GM18519 (cell line): ENCODE measurements around the gene FCHO1.
"Not testable (repeated sequence)": the region's sequence is repeated elsewhere in the genome, so short reads cannot be mapped to it uniquely, and the experiment has no call there.

Source experiments
- ATAC-seq: cut with Tn5 transposase; IDR thresholded peaks from one replicate; pipeline ENCODE4 v1.9.1; 2021; ENCODE audit warnings: mild to moderate bottlenecking, moderate library complexity; ENCODE audit not compliant: unreplicated experiment, low FRiP score

Gene FCHO1

GRCh38 chr19:17758515-17758914, 7.2 kb downstream of the FCHO1 start:
- no peak for ATAC-seq

GRCh38 chr19:17761148-17761547, 9.9 kb downstream of the FCHO1 start:
- ATAC-seq: no peak

DNA sequence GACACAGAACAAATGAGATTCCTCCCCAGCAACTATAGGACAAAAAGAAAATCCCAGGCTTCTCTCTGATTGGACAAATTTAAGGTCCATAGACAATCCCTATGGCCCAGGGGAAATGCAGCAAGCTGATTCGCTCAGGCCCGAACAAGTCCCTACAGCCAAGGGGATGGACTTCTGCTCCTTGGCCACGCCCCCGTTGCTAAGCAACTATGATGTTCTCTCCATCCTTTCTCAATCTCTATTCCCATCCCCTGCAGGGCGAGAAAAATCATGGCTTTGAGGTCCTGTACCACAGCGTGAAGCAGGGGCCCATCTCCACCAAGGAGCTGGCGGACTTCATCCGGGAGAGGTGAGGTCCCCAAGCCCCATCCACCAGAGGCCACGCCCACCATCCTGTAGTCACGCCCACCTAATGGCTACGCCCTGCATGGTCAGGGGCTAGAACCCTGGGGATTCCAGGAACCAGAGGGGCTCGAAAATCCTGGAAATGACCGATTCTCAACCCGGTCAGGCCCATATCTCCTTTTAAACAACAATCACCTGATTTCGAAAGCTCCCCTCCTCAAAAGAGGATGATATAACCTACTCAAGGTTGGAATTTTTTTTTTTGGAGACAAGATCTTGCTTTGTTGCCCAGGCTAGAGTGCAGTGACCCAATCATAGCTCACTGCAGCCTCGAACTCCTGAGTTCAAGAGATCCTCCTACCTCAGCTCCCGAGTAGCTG, 11.4 kb downstream of the FCHO1 start:
- ATAC-seq: no peak

GRCh38 chr19:17764348-17764747, 13.1 kb downstream of the FCHO1 start:
- no peak for ATAC-seq

GRCh38 chr19:17765069-17765618, 13.9 kb downstream of the FCHO1 start:
- ATAC-seq: no peak

- no peak for ATAC-seq
These were observed 15.4 kb downstream of the FCHO1 start for GRCh38 chr19:17766543-17767131.

GRCh38 chr19:17767559-17767958, 16.3 kb downstream of the FCHO1 start:
- no peak for ATAC-seq

DNA sequence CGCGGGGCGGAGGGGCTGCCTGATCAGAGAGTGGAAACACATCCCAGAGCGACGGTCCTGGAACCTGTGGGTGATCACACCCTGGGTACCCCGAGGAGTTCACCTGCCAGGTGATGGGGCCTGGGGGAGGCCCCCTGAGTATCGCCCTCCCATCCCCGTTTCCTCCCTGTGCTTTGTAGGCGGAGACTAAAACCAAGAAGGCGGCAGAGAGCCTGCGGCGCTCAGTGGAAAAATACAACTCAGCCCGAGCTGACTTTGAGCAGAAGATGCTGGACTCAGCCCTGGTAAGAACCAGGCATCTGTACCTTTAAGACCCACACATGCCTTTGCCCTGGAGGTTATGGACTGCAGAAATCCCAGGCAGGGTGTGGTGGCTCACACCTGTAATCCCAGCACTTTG, 19.3 kb downstream of the FCHO1 start:
- ATAC-seq: no peak

DNA sequence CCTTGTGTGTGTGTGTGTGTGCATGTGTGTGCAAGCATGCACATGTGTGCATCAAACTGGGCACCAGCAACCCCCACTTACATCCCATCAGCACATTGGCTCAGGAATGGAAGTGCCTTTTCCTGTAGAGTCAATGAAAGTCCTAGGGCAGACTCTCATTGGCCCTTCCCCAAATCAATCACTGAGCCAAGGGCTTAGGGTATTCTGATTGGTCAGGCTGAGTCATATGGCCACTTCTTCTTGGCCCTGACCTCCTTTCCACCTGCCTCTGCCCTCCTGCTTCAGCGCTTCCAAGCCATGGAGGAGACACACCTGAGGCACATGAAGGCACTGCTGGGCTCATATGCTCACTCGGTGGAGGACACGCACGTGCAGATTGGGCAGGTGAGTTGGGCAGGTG, 20.9 kb downstream of the FCHO1 start:
- no peak for ATAC-seq

DNA sequence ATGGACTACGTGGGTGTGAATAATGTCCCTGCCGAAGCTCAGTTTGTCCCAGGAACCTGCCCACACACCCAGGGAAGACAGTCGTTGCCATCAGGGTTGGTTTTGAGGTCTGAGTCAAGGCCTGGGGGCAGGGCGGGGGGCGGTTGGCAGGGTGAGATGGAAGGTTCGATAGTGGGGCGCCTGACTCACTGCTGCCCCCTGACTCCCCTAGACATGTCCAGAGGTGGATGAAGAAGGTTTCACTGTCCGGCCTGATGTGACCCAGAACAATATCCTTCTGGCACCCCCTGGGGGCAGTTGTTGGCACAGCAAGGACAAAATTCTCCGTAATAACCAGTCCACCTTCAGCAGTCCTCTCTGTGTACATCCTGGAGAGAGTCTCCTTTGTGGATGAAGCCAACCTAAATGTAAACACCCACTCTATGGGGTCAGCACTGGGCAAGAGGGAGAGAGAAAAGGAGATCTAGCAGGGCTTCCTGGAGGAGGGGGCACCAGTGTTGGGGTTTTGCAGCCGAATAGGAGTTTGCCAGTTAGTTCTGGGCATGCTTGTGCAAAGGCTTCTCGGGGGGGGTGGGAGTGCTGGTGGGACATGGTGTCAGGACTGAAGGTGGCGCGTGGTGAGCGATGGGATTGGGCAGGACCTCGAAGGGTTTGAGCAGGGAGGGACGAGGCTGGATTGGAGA, 24.1 kb downstream of the FCHO1 start:
- ATAC-seq: no peak

GRCh38 chr19:17775991-17776803, 24.9 kb downstream of the FCHO1 start:
- peak; percentile 41 for ATAC-seq

- not testable (repeated sequence) for ATAC-seq
These were observed 26.6 kb downstream of the FCHO1 start for GRCh38 chr19:17777840-17778239.

GRCh38 chr19:17778251-17778967, 27.1 kb downstream of the FCHO1 start:
- no peak for ATAC-seq

DNA sequence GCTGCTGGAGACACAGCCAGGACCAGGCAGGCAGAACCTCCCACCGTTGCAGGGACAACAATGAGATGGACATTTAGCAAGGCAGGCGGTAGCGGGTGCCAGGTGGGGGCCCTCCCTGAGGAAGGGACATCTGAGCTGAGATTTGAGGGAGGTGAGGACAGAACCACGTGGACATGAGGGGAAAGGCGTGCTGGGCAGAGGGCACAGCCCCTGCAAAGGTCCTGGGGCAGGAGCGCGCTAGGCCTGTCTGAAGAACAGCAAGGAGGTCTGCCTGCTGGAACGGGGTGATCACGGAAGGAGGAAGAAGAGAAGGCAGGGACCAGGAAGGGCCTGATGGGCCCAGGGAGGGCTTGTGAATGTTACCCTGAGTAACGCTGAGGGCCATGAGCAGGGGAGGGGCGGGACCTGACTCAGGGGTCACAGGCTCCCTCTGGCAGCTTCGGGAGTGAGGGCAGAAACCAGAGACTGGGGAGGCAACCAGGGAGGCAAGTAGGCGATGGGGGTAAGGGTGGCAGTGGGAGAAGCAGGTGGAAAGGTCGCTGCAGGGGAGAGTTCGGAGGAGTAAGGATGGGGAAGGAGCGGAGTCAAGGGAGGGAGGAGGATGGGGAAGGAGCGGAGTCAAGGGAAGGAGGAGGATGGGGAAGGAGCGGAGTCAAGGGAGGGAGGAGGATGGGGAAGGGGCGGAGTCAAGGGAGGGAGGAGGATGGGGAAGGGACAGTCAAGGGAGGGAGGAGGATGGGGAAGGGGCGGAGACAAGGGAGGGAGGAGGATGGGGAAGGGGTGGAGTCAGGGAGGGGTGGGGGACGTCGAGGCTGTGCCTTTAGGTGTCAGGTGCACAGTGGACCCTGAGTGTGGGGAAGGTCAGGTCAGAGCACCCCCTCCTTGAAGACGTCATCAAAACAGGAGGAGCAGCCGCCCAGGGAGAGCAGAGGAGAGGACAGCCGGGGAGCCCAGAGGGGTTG, 28.0 kb downstream of the FCHO1 start:
- no peak for ATAC-seq

DNA sequence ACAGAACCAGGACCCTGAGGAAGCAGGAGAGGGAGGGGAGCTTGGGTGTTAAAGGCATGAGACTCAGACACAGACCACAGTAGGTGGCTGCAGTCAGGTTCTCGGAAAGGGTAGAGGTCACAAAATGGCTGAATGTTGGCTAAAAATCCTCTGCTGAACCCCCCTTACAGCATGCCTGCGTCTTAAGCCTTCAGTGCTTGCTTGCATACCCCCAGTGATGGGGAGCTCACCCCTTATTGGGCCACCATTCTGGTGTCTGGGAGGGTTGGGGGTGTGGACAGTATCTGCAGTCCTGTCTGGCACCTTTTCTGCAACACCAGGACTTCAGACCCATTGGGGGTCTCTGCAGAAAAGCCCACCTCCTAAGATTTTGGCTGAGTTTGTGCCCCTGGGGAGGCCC, 29.5 kb downstream of the FCHO1 start:
- ATAC-seq: no peak

DNA sequence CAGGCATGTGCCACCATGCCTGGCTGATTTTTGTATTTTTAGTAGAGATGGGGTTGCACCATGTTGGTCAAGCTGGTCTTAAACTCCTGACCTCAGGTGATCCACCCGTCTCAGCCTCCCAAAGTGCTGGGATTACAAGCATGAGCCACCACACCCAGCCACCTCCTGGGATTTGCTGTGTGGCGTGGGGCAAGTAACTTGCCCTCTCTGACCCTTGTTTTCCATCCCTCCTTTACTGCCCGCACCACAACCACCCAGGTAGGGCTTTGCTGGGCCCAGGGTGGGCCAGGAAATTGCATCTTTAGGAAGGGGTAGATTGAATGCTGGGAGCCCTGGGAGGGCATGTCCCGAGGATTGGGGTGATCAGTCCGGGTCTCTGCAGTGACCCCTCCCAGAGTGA, 32.4 kb downstream of the FCHO1 start:
- not testable (repeated sequence) for ATAC-seq

- no peak for ATAC-seq
These were observed 33.1 kb downstream of the FCHO1 start for GRCh38 chr19:17784201-17785008.

DNA sequence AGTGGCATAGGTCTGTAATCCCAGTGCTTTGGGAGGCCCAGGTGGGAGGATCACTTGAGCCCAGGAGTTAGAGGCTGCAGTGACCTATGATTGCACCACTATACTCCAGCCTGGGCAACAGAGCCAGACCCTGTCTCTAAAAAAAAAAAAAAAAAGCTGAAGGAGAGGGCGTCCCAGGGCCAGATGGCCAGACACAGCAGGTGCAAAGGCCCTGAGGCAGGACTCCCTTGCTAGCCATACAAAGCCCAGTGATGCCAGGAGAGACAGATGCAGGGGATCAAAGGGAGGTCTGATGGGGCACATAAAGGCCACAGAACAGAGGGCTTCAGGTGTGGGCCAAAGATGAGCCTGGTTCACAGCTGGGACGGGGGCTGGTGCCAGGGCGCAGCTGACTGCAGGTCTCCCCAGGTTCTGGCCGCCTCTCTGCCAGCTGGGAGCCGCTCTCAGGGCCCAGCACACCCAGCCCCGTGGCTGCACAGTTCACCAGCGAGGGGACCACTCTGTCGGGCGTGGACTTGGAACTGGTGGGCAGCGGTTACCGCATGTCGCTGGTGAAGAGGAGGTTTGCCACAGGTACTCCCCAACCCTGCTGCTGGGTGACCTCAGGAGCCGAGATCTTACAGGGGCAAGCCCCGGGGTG, 36.1 kb downstream of the FCHO1 start:
- no peak for ATAC-seq
